OCI-M2 (cell line): ENCODE measurements around the gene TMEM161A.
"Not testable (repeated sequence)": the region's sequence is repeated elsewhere in the genome, so short reads cannot be mapped to it uniquely, and the experiment has no call there.

Experiments
- DNase-seq: peaks from one replicate; lab custom pipeline; 2025; ENCODE audit not compliant: unreplicated experiment; lab: John Stamatoyannopoulos, UW

TMEM161A gene

GRCh38 chr19:19155495-19156219 lies 17.4 kb upstream of the TMEM161A start:
- no peak for DNase-seq

GRCh38 chr19:19154768-19155494 lies 16.7 kb upstream of the TMEM161A start:
- DNase-seq, result no peak

- no peak for DNase-seq
Observed at GRCh38 chr19:19152668-19153384, 14.5 kb upstream of the TMEM161A start.

GRCh38 chr19:19151418-19151817 lies 13.1 kb upstream of the TMEM161A start:
- DNase-seq, result no peak

GRCh38 chr19:19149435-19149834 lies 11.2 kb upstream of the TMEM161A start:
- no peak for DNase-seq

- not testable (repeated sequence) for DNase-seq
Observed at GRCh38 chr19:19148504-19148903, 10.2 kb upstream of the TMEM161A start.

- no peak for DNase-seq
Observed at GRCh38 chr19:19147344-19147743, 9.1 kb upstream of the TMEM161A start.

GRCh38 chr19:19146865-19147264 lies 8.6 kb upstream of the TMEM161A start:
- no peak for DNase-seq

GRCh38 chr19:19145684-19146608 lies 7.7 kb upstream of the TMEM161A start:
- DNase-seq, result peak; percentile 13

GRCh38 chr19:19145281-19145680 lies 7.0 kb upstream of the TMEM161A start:
- no peak for DNase-seq

- DNase-seq, result no peak
Observed at GRCh38 chr19:19142347-19142746, 4.1 kb upstream of the TMEM161A start.

- no peak for DNase-seq
Observed at GRCh38 chr19:19140476-19140875, 2.2 kb upstream of the TMEM161A start.

GRCh38 chr19:19139876-19140229 lies 1.6 kb upstream of the TMEM161A start:
- DNase-seq, result no peak

GRCh38 chr19:19137556-19138108 lies 646 bp downstream of the TMEM161A start:
- DNase-seq, result no peak

GRCh38 chr19:19135713-19136112 lies 2.6 kb downstream of the TMEM161A start:
- DNase-seq, result not testable (repeated sequence)

GRCh38 chr19:19134687-19135158 lies 3.6 kb downstream of the TMEM161A start:
- DNase-seq, result no peak

GRCh38 chr19:19133985-19134384 lies 4.3 kb downstream of the TMEM161A start:
- DNase-seq, result no peak

GRCh38 chr19:19132912-19133311 lies 5.4 kb downstream of the TMEM161A start:
- no peak for DNase-seq

- DNase-seq, result no peak
Observed at GRCh38 chr19:19131989-19132388, 6.3 kb downstream of the TMEM161A start.

- DNase-seq, result no peak
Observed at GRCh38 chr19:19126102-19126501, 12.2 kb downstream of the TMEM161A start.
